Mucosa of stomach (tissue), 1 donor: ENCODE measurements around the gene EFTUD2.

Source experiments
- H3K27me3 ChIP-seq: one replicate; pipeline ENCODE4 v1.7.0; 2013; ENCODE audit warnings: mild to moderate bottlenecking, low read length; ENCODE audit not compliant: control insufficient read depth, insufficient read depth
- H3K36me3 ChIP-seq: one replicate; pipeline ENCODE4 v1.7.0; 2013; ENCODE audit warnings: low read length; ENCODE audit not compliant: control insufficient read depth, insufficient read depth
- H3K4me1 ChIP-seq: one replicate; pipeline ENCODE4 v1.7.0; 2013; ENCODE audit warnings: mild to moderate bottlenecking, low read length; ENCODE audit not compliant: control insufficient read depth, insufficient read depth
- H3K4me3 ChIP-seq: one replicate; pipeline ENCODE4 v1.7.0; 2013; ENCODE audit warnings: low read length
- H3K9ac ChIP-seq: one replicate; pipeline ENCODE4 v1.7.0; 2013; ENCODE audit warnings: mild to moderate bottlenecking, low read length, moderate library complexity
- H3K9me3 ChIP-seq: one replicate; pipeline ENCODE4 v1.7.0; 2013; ENCODE audit warnings: mild to moderate bottlenecking, low read length, moderate library complexity; ENCODE audit not compliant: control insufficient read depth
- donor health status: Pancreatic carcinoma.

The EFTUD2 gene

GRCh38 chr17:44865931-44866330 lies 33.3 kb downstream of the EFTUD2 start:
- no peaks in the 10 kb centered on the region for H3K4me1 ChIP-seq
- H3K36me3 ChIP-seq, result peaks cover 20% of the 10 kb centered on the region
- no peaks in the 10 kb centered on the region for H3K27me3 ChIP-seq
- H3K9ac ChIP-seq, result no peak overlapping the region
- no peaks in the 10 kb centered on the region for H3K9me3 ChIP-seq
- no peak overlapping the region for H3K4me3 ChIP-seq

GRCh38 chr17:44865231-44865660 lies 34.0 kb downstream of the EFTUD2 start:
- Histone ChIP-seq H3K4me3 (no peak overlapping the region), H3K27me3 (no peaks in the 10 kb centered on the region), H3K9ac (no peak overlapping the region), H3K36me3 (peaks cover 20% of the 10 kb centered on the region), H3K9me3 (no peaks in the 10 kb centered on the region), H3K4me1 (no peaks in the 10 kb centered on the region)

GRCh38 chr17:44864831-44865230 lies 34.4 kb downstream of the EFTUD2 start:
- H3K4me1 ChIP-seq, result no peaks in the 10 kb centered on the region
- no peak overlapping the region for H3K9ac ChIP-seq
- no peaks in the 10 kb centered on the region for H3K9me3 ChIP-seq
- H3K27me3 ChIP-seq, result no peaks in the 10 kb centered on the region
- H3K4me3 ChIP-seq, result no peak overlapping the region
- H3K36me3 ChIP-seq, result peaks cover 20% of the 10 kb centered on the region

- no peaks in the 10 kb centered on the region for H3K4me1 ChIP-seq
- no peak overlapping the region for H3K9ac ChIP-seq
- H3K9me3 ChIP-seq, result no peaks in the 10 kb centered on the region
- peaks cover 22% of the 10 kb centered on the region for H3K36me3 ChIP-seq
- H3K27me3 ChIP-seq, result no peaks in the 10 kb centered on the region
- H3K4me3 ChIP-seq, result no peak overlapping the region
Measured at GRCh38 chr17:44863061-44863918, 36.0 kb downstream of the EFTUD2 start.

GRCh38 chr17:44862278-44862914 lies 36.8 kb downstream of the EFTUD2 start:
- no peaks in the 10 kb centered on the region for H3K27me3 ChIP-seq
- no peak overlapping the region for H3K4me3 ChIP-seq
- no peaks in the 10 kb centered on the region for H3K4me1 ChIP-seq
- H3K36me3 ChIP-seq, result peaks cover 23% of the 10 kb centered on the region
- no peak overlapping the region for H3K9ac ChIP-seq
- H3K9me3 ChIP-seq, result no peaks in the 10 kb centered on the region

GRCh38 chr17:44859701-44860100 lies 39.5 kb downstream of the EFTUD2 start:
- Histone ChIP-seq H3K4me3 (no peak overlapping the region), H3K27me3 (no peaks in the 10 kb centered on the region), H3K9ac (no peak overlapping the region), H3K4me1 (no peaks in the 10 kb centered on the region), H3K9me3 (no peaks in the 10 kb centered on the region), H3K36me3 (peaks cover 26% of the 10 kb centered on the region)

GRCh38 chr17:44854192-44854591 lies 45.1 kb downstream of the EFTUD2 start:
- H3K4me1 ChIP-seq, result no peaks in the 10 kb centered on the region
- H3K36me3 ChIP-seq, result peaks cover 10% of the 10 kb centered on the region
- no peak overlapping the region for H3K9ac ChIP-seq
- H3K27me3 ChIP-seq, result no peaks in the 10 kb centered on the region
- H3K9me3 ChIP-seq, result no peaks in the 10 kb centered on the region
- H3K4me3 ChIP-seq, result no peak overlapping the region

GRCh38 chr17:44850612-44851011 lies 48.6 kb downstream of the EFTUD2 start:
- Histone ChIP-seq H3K4me3 (no peak overlapping the region), H3K9ac (no peak overlapping the region), H3K36me3 (peaks cover 7% of the 10 kb centered on the region), H3K27me3 (no peaks in the 10 kb centered on the region), H3K9me3 (no peaks in the 10 kb centered on the region), H3K4me1 (no peaks in the 10 kb centered on the region)

- H3K36me3 ChIP-seq, result peaks cover 4% of the 10 kb centered on the region
Measured at GRCh38 chr17:44850025-44850424, 49.2 kb downstream of the EFTUD2 start.

GRCh38 chr17:44848961-44849489 lies 50.2 kb downstream of the EFTUD2 start:
- Histone ChIP-seq H3K27me3 (no peaks in the 10 kb centered on the region), H3K9ac (no peak overlapping the region), H3K4me3 (no peak overlapping the region), H3K4me1 (no peaks in the 10 kb centered on the region), H3K9me3 (no peaks in the 10 kb centered on the region), H3K36me3 (peaks cover 2% of the 10 kb centered on the region)

More at GRCh38 chr17:44850025-44850424, 49.2 kb downstream of the EFTUD2 start:
- no peaks in the 10 kb centered on the region for H3K9me3 ChIP-seq
- H3K4me3 ChIP-seq, result no peak overlapping the region
- no peak overlapping the region for H3K9ac ChIP-seq
- H3K27me3 ChIP-seq, result no peaks in the 10 kb centered on the region
- no peaks in the 10 kb centered on the region for H3K4me1 ChIP-seq

GRCh38 chr17:44848257-44848795 lies 50.9 kb downstream of the EFTUD2 start:
- no peaks in the 10 kb centered on the region for H3K27me3 ChIP-seq

GRCh38 chr17:44847586-44847985 lies 51.7 kb downstream of the EFTUD2 start, which contains the start of gene HIGD1B:
Gene HIGD1B (plus strand): TSS chr17:44847883. CDS start chr17:44848153, 270 bp downstream.
- no peak within 1 kb of the TSS for H3K9ac ChIP-seq
- peaks cover 5% of the 10 kb centered on the region for H3K27me3 ChIP-seq
- H3K9me3 ChIP-seq, result no peaks in the 10 kb centered on the region

More at GRCh38 chr17:44848257-44848795, 50.9 kb downstream of the EFTUD2 start:
- Histone ChIP-seq H3K36me3 (no peaks in the 10 kb centered on the region), H3K9ac (no peak overlapping the region), H3K9me3 (no peaks in the 10 kb centered on the region), H3K4me3 (no peak overlapping the region), H3K4me1 (no peaks in the 10 kb centered on the region)

More at GRCh38 chr17:44847586-44847985, 51.7 kb downstream of the EFTUD2 start, which contains the start of gene HIGD1B:
- Histone ChIP-seq H3K36me3 (no peaks in the 10 kb centered on the region), H3K4me1 (no peaks in the 10 kb centered on the region), H3K4me3 (no peak within 1 kb of the TSS)
